GM13976 (cell line): ENCODE results near the gene KIF14.
A peak's percentile ranks its signal among the peaks of the same experiment; 100 is the strongest.

Experiments
- DNase-seq: peaks from one replicate; pipeline ENCODE4 v3.0.0; 2012; ENCODE audit warnings: low spot score
- CTCF ChIP-seq: IDR thresholded peaks from 2 replicates; pipeline ENCODE4 v1.5.1; 2012; ENCODE audit warnings: borderline replicate concordance, mild to moderate bottlenecking; ENCODE audit not compliant: insufficient read depth; ENCODE audit errors: extremely low read depth, missing control alignments, control extremely low read depth
- in situ Hi-C: fragments of 300-500 bp; cut with MboI; formaldehyde crosslinking; loops from one replicate; pipeline ENCODE4 v1.12.0; 2022; ENCODE audit warnings: low sequenced_read_pairs, mixed read lengths, inconsistent platforms; ENCODE audit not compliant: unreplicated experiment

KIF14 gene

DNA sequence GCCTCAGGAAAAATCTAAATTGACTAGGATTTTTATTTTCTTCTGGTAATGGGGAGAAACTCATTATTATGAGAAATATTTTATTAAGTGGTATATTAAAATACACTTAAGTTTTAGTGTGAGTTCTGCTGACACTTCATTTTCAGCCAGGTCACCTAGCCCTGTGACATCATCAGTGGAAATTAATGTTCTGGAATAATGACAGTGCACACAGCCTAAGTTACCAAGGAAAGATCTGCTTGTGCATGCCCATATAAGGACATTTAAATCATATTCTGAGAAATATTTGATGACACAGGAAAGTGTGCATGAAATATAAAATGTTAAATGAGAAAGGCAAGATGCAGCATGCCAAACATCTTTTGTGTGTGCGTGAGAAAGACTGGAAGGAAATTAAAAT is 102.0 kb downstream of the KIF14 start:
- TF ChIP-seq CTCF, result no peak
- in situ Hi-C loops, result no loop called here
- DNase-seq, result no peak

DNA sequence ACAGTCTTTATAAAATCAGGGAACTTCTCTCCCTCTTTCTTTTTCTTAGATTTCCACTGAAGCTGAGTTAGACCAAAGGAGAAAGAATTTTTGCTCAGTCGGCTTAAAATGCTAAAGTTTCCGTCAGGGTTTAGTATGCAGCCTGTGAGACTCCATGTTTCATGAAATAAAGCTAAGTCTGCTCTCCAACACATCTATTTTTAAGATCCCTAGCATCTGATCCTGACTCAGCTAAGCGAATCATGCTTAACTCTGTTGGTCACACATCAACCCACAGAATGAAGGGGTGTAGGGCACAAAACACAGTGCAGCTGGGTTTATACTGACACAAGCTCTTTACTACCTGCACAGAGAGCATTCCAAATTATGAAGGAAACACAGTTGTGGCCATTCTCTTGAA is 108.4 kb downstream of the KIF14 start:
- in situ Hi-C loops, result no loop called here
- TF ChIP-seq CTCF, result no peak
- no peak for DNase-seq

GRCh38 chr1:200510228-200510623 is 110.3 kb downstream of the KIF14 start:
- in situ Hi-C loops, result no loop called here
- TF ChIP-seq CTCF, result peak; percentile 73
- DNase-seq, result peak; percentile 84

DNA sequence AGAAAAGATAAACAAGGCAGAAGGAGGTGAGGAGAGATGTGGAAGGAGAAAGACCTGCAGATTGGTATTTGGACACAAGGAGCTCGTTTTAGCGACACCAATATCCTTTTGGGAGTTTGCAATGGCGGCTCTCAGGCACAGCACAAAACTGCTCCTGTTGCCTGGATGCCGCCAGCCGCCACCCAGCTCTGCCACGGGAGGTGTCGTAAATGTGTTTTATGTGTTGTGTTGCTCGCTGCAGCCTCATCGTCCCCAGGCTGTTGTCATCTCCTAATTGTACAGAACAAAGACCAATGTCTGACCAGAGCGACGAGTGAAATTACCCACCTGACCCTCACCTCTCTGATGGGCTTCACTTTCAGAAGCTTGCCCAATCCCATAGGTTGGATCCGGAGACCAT is 114.1 kb downstream of the KIF14 start:
- no peak for DNase-seq
- in situ Hi-C loops, result no loop called here
- TF ChIP-seq CTCF, result no peak

- DNase-seq, result no peak
- no peak for TF ChIP-seq CTCF
Observed at GRCh38 chr1:200505257-200505656, 115.3 kb downstream of the KIF14 start.

More at GRCh38 chr1:200505257-200505656, 115.3 kb downstream of the KIF14 start:
- in situ Hi-C loops, result no loop called here
